ENCODE measurements around the gene C10orf67. TPM values are rescaled to one million over a fixed set of nuclear protein-coding genes. Genes with fewer than 3 reads are reported as not detected.

The C10orf67 gene
- total RNA-seq, 1 experiment from 2014 or later, result not detected

GRCh38 chr10:23204773-23205172, 139.8 kb downstream of the C10orf67 start:
- peak; percentile 64 for DNase-seq
- H3K18ac ChIP-seq (ENCODE audit: insufficient read length, low read depth, low read length), result no peak overlapping the region
- no peaks in the 10 kb centered on the region for H4K20me1 ChIP-seq (ENCODE audit: control insufficient read depth, insufficient read depth, insufficient read length)
- H3K27ac ChIP-seq (ENCODE audit: insufficient read length, low read depth, low read length), result no peak overlapping the region
- no peak overlapping the region for H4K5ac ChIP-seq (ENCODE audit: insufficient read length, low read depth, low read length)
- TF ChIP-seq CTCF (conservative IDR thresholded peaks at IDR 0.05), result peak; percentile 45; the same call in 2 of the 3 replicates
- H4K91ac ChIP-seq (ENCODE audit: insufficient read length, low read depth, low read length), result no peak overlapping the region
- H3K56ac ChIP-seq (ENCODE audit: insufficient read length, low read depth, low read length), result no peak overlapping the region
- H3K9me3 ChIP-seq (ENCODE audit: control insufficient read depth, low read depth, low read length), result no peaks in the 10 kb centered on the region
- no peaks in the 10 kb centered on the region for H3K36me3 Mint-ChIP-seq (ENCODE audit: insufficient read depth in 1 of 3, low read depth in 3 of 3)
- no peak overlapping the region for H2BK120ac ChIP-seq (ENCODE audit: low read depth, low read length, poor library complexity, severe bottlenecking)
- H3K4me3 Mint-ChIP-seq, result peak overlapping the region in 1 of 2 experiments; percentile 34; a peak in 2 of 5 replicates
- H3K14ac ChIP-seq (ENCODE audit: insufficient read depth, low read length), result no peak overlapping the region
- no peak overlapping the region for H3K4me2 ChIP-seq (ENCODE audit: insufficient read depth, insufficient read length, low read length)
- no peaks in the 10 kb centered on the region for H3K23me2 ChIP-seq (ENCODE audit: insufficient read length, low read depth, low read length, poor library complexity, severe bottlenecking)
- H3K27ac Mint-ChIP-seq, result no peak overlapping the region
- H4K8ac ChIP-seq (replicated peaks; ENCODE audit: insufficient read length, low read depth, low read length), result no peak overlapping the region
- no peak overlapping the region for H2BK20ac ChIP-seq (ENCODE audit: low read depth, low read length, poor library complexity, severe bottlenecking)
- peaks cover 58% of the 10 kb centered on the region for H3K27me3 ChIP-seq (ENCODE audit: insufficient read depth, low read length)
- H2AK5ac ChIP-seq (ENCODE audit: insufficient read length, low read length), result no peak overlapping the region
- no peak overlapping the region for H2AFZ ChIP-seq (ENCODE audit: low read length)
- H2BK15ac ChIP-seq (ENCODE audit: low read depth, low read length), result no peak overlapping the region
- H2BK5ac ChIP-seq (ENCODE audit: insufficient read length, low read length), result no peak overlapping the region
- no peak overlapping the region for H3K4ac ChIP-seq (ENCODE audit: low read depth, low read length)
- no peak overlapping the region for H3T11ph ChIP-seq (ENCODE audit: low read length)
- peaks cover 21 to 33% of the 10 kb centered on the region in 2 experiments for H3K4me1 Mint-ChIP-seq
- H3K79me2 ChIP-seq (ENCODE audit: insufficient read depth, low read length), result no peaks in the 10 kb centered on the region
- H3K79me1 ChIP-seq (ENCODE audit: insufficient read depth, low read depth, low read length, poor library complexity, severe bottlenecking), result no peaks in the 10 kb centered on the region
- H3K4me1 ChIP-seq (ENCODE audit: insufficient read depth, low read length), result no peaks in the 10 kb centered on the region
- no peaks in the 10 kb centered on the region; a peak in 1 of 5 replicates for H3K9me3 Mint-ChIP-seq
- no peak overlapping the region for H3K23ac ChIP-seq (ENCODE audit: insufficient read length, low read depth, low read length)
- peaks cover 92% of the 10 kb centered on the region for H3K27me3 Mint-ChIP-seq (ENCODE audit: low read depth)
- no CpG with 5 or more reads among the region's 10 CpGs for WGBS (ENCODE audit: extremely low coverage, insufficient read length, low lambda C conversion rate)
- no peak overlapping the region for H3K9ac ChIP-seq (ENCODE audit: extremely low read depth, insufficient read length, low read length)
- no peak overlapping the region for H2BK12ac ChIP-seq (ENCODE audit: insufficient read length, low read depth, low read length)

Data from H9 (cell line).